COLO829 (cell line): Measurements from ENCODE around the gene IL1RAPL1.

Experiments used
- DNase-seq: peaks from one replicate; pipeline ENCODE4 v3.0.0; 2012; ENCODE audit warnings: low spot score

The IL1RAPL1 gene

GRCh38 chrX:29434939-29435338 is 847.7 kb downstream of the IL1RAPL1 start:
- no peak for DNase-seq

- no peak for DNase-seq
These were observed 848.1 kb downstream of the IL1RAPL1 start for GRCh38 chrX:29435396-29435795.

- no peak for DNase-seq
These were observed 860.6 kb downstream of the IL1RAPL1 start for GRCh38 chrX:29447867-29448266.

GRCh38 chrX:29453333-29453732 is 866.1 kb downstream of the IL1RAPL1 start:
- no peak for DNase-seq

GRCh38 chrX:29455702-29456101 is 868.5 kb downstream of the IL1RAPL1 start:
- DNase-seq, result no peak

GRCh38 chrX:29461039-29461438 is 873.8 kb downstream of the IL1RAPL1 start:
- no peak for DNase-seq

GRCh38 chrX:29466456-29466855 is 879.2 kb downstream of the IL1RAPL1 start:
- DNase-seq, result no peak

GRCh38 chrX:29468911-29469494 is 881.8 kb downstream of the IL1RAPL1 start:
- DNase-seq, result no peak

- no peak for DNase-seq
These were observed 882.8 kb downstream of the IL1RAPL1 start for GRCh38 chrX:29470030-29470429.

GRCh38 chrX:29471829-29472228 is 884.6 kb downstream of the IL1RAPL1 start:
- DNase-seq, result no peak

- no peak for DNase-seq
These were observed 890.6 kb downstream of the IL1RAPL1 start for GRCh38 chrX:29477878-29478277.

- peak; percentile 37 for DNase-seq
These were observed 891.3 kb downstream of the IL1RAPL1 start for GRCh38 chrX:29478336-29479069.

GRCh38 chrX:29487214-29487613 is 900.0 kb downstream of the IL1RAPL1 start:
- DNase-seq, result no peak

GRCh38 chrX:29487714-29488113 is 900.5 kb downstream of the IL1RAPL1 start:
- no peak for DNase-seq

GRCh38 chrX:29488919-29489318 is 901.7 kb downstream of the IL1RAPL1 start:
- peak; percentile 10 for DNase-seq

GRCh38 chrX:29490606-29491005 is 903.4 kb downstream of the IL1RAPL1 start:
- DNase-seq, result no peak

- DNase-seq, result no peak
These were observed 904.4 kb downstream of the IL1RAPL1 start for GRCh38 chrX:29491659-29492058.

- no peak for DNase-seq
These were observed 909.5 kb downstream of the IL1RAPL1 start for GRCh38 chrX:29496636-29497180.

- no peak for DNase-seq
These were observed 919.5 kb downstream of the IL1RAPL1 start for GRCh38 chrX:29506729-29507128.

- no peak for DNase-seq
These were observed 930.9 kb downstream of the IL1RAPL1 start for GRCh38 chrX:29518100-29518499.

- DNase-seq, result no peak
These were observed 941.0 kb downstream of the IL1RAPL1 start for GRCh38 chrX:29528281-29528680.

- DNase-seq, result no peak
These were observed 943.3 kb downstream of the IL1RAPL1 start for GRCh38 chrX:29530501-29530900.

- DNase-seq, result no peak
These were observed 944.1 kb downstream of the IL1RAPL1 start for GRCh38 chrX:29531336-29531735.
